ENCODE results near the gene CYB5A. TPM values are rescaled to one million over a fixed set of nuclear protein-coding genes. Genes with fewer than 3 reads are reported as not detected.
A peak's percentile ranks its signal among the peaks of the same experiment; 100 is the strongest.

CYB5A gene
- total RNA-seq, 1 donor from 2014 or later: 397 TPM

DNA sequence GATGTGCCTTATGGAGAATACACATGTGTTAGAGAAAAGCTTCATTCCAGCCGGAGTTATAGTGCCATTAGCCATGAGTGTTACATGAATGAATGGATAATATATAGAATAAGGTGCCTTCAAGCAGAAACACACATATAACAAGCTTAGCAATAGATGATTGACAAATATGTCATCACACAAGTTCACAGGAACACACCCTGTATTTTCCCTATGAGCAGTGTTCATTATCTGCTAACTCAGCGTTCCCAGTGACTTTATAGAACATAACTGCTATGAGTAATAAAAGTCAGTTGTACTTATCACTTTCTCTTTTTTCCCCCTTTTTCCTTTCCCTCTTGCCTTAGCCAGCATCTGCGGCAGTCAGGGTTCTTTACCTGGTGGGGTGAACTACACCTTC is 78.3 kb downstream of the CYB5A start:
- DNase-seq (ENCODE audit: low spot score): no peak

DNA sequence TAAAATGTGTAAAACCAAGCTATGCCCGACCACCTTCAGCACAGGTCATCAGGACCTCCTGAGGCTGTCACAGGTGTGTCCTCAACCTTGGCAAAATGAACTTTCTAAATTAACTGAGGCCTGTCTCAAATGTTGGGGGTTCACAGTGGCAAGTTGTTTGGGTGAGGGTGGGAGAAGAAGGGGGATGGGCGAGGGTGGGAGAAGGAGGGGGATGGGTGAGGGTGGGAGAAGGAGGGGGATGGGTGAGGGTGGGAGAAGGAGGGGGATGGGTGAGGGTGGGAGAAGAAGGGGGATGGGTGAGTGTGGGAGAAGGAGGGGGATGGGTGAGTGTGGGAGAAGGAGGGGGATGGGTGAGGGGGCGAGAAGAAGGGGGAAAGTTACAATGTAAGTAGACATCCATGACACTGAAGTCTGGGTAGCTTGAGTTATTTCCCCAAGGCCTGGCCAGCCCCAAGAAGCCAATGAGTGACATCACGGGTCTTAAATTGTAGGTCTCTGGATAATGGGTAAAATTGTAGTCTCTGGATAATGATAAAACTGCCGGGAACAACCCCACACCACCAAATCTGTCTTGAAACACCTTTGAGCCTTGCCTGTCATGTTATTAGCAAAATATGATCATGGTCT is 87.1 kb downstream of the CYB5A start:
- DNase-seq (ENCODE audit: low spot score): peak; percentile 56

DNA sequence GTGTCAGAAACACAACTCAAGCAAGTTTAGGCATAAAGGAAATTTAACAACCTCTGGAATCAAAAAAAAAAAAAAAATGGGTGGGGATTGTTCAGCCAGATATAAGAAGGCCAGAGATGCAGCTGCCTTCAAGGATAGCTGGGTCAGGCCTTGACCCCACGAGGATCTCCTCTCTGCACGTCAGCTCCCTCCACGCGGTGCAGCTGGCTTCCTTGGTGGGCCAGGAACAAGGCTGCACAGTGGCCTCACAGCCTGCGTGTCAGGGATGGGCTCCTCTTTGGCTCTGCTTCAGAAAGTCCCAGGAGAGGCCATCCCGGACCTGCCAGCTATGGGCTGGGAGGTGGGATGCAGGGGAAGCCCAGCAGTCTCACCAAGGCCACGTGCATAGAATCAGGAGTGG is 88.0 kb downstream of the CYB5A start:
- peak; percentile 25 for DNase-seq (ENCODE audit: low spot score)

Other genes starting within 250 kb of the CYB5A start
- gene FBXO15, start 144.1 kb downstream of the CYB5A start, total RNA-seq: 2.2 TPM
- gene TIMM21, start 143.4 kb downstream of the CYB5A start, total RNA-seq: 36.0 TPM
- not detected for gene C18orf63, start 23.9 kb upstream of the CYB5A start, total RNA-seq
- not detected for gene DIPK1C, start 165.3 kb upstream of the CYB5A start, total RNA-seq
- gene CNDP2, start 204.4 kb upstream of the CYB5A start, total RNA-seq: 344 TPM
- 0.31 TPM for gene CNDP1, start 242.5 kb upstream of the CYB5A start, total RNA-seq

Data from ureter (tissue), 1 donor.